Caco-2 (cell line): ENCODE measurements around the gene NKAP. TPM values are rescaled to one million over a fixed set of nuclear protein-coding genes. Genes with fewer than 3 reads are reported as not detected.

Experiments
- BruUV-seq: library from RNA; stranded (reverse); fragments of 400-500 nt; replicated peaks from 2 replicates; lab custom pipeline; 2021; lab: Mats Ljungman, UMichigan
- CTCF ChIA-PET: fragments of 300-600 bp; sonication (Branson Sonifier 250); formaldehyde crosslinking; loops from one replicate; lab custom pipeline; 2022; ENCODE audit warnings: antibody characterized with exemption; lab: Charles Lee
- POLR2A ChIA-PET: fragments of 300-600 bp; sonication (Branson Sonifier 250); formaldehyde crosslinking; loops from one replicate; lab custom pipeline; 2022; ENCODE audit warnings: antibody characterized with exemption; lab: Charles Lee
- DNase-seq, 2 experiments: peaks; one replicate each; pipeline versions ENCODE4 v3.0.0 to v3.0.0-alpha.2; 2020 to 2022
- H3K27me3 ChIP-seq: replicated peaks from 2 replicates; pipeline ENCODE4 v1.6.0; 2011; ENCODE audit warnings: low read length; ENCODE audit not compliant: control insufficient read depth, insufficient read depth
- H3K36me3 ChIP-seq: 2 replicates; pipeline ENCODE4 v1.5.1; 2011; ENCODE audit warnings: low read length; ENCODE audit not compliant: control insufficient read depth, insufficient read depth
- H3K4me1 ChIP-seq: fragments of 250-450 bp; sonication (Bioruptor Pico); 2 replicates; pipeline ENCODE4 v1.5.1; 2020; ENCODE audit warnings: mild to moderate bottlenecking
- H3K4me3 ChIP-seq: 2 replicates; pipeline ENCODE4 v1.5.1; 2011; ENCODE audit warnings: low read depth, mild to moderate bottlenecking, control low read depth, low read length
- H3K9me3 ChIP-seq: fragments of 250-450 bp; sonication (Bioruptor Pico); 2 replicates; pipeline ENCODE4 v1.5.1; 2020; ENCODE audit warnings: mild to moderate bottlenecking, moderate library complexity
- H3K27ac Mint-ChIP-seq: one replicate; pipeline ENCODE4 v1.8.0; 2022; ENCODE audit warnings: mixed read lengths; ENCODE audit not compliant: unreplicated experiment
- H3K27me3 Mint-ChIP-seq: one replicate; pipeline ENCODE4 v1.8.0; 2022; ENCODE audit warnings: mixed read lengths; ENCODE audit not compliant: insufficient read depth, unreplicated experiment
- H3K36me3 Mint-ChIP-seq: one replicate; pipeline ENCODE4 v1.8.0; 2022; ENCODE audit warnings: mild to moderate bottlenecking, mixed read lengths; ENCODE audit not compliant: insufficient read depth, unreplicated experiment
- H3K4me1 Mint-ChIP-seq: one replicate; pipeline ENCODE4 v1.8.0; 2022; ENCODE audit warnings: low read depth, mixed read lengths; ENCODE audit not compliant: unreplicated experiment
- H3K4me3 Mint-ChIP-seq: one replicate; pipeline ENCODE4 v1.8.0; 2022; ENCODE audit warnings: mild to moderate bottlenecking, moderate library complexity, mixed read lengths; ENCODE audit not compliant: unreplicated experiment
- H3K9me3 Mint-ChIP-seq: one replicate; pipeline ENCODE4 v1.8.0; 2022; ENCODE audit warnings: mixed read lengths; ENCODE audit not compliant: unreplicated experiment
- intact Hi-C: fragments of 100-400 bp; cut with micrococcal nuclease; formaldehyde crosslinking; loops from one replicate; pipeline ENCODE4 v1.10.0; 2022; ENCODE audit not compliant: unreplicated experiment
- total RNA-seq: library from RNA; stranded (reverse); gene quantifications from 2 replicates; pipeline ENCODE4 v1.2.3, GENCODE V29; 2022
- TF ChIP-seq, protein P1 (sequence below), 2 experiments: fragments of 200-600 bp in 1 of 2; IDR thresholded peaks; 1 replicate in 1 of 2; 2 replicates in 1 of 2; pipeline versions ENCODE4 v1.5.1 to v1.8.0; 2011 to 2022; ENCODE audit warnings: antibody characterized with exemption in 1 of 2, control low read depth in 1 of 2, inconsistent platforms in 1 of 2, low read depth in 1 of 2, low read length in 1 of 2, mild to moderate bottlenecking in 1 of 2, moderate library complexity in 1 of 2; ENCODE audit not compliant: insufficient read depth in 1 of 2, severe bottlenecking in 1 of 2, unreplicated experiment in 1 of 2

Gene NKAP
- total RNA-seq, 1 experiment from 2014 or later = 9.5 TPM

DNA sequence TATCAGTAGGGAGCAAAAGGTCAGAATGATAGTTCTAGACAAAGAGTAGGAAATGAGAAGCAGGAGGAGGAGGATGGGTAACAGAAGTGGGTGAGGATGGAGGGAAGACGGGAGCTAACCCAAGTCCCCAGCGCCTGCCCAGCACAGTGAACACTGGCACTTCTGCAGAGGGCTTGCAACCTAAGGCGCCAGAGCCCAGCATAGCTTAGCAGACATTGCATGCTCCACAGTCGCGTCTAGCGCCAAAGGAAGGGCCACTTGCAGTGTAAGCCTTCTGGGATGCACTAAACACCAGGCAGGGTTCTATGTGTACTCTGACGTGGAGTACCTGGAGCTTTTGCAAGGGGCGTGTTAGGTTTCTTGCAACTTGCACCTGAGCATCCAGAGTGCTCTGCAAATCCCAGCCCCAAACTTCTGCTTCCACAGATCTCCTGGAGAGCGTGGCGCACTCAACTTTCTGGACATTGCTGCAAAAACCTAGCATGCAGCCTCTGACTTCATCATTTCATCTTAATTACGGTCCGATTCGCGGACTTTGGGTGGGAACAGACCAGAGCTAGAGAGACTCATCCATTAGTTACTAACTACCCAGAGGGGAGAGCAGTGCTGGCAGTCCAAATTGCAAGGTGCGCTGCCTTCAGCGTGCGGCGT lies 46.5 kb upstream of the NKAP start:
- Mint-ChIP-seq H3K9me3 (no peaks in the 10 kb centered on the region), H3K4me1 (peaks cover 4% of the 10 kb centered on the region), H3K4me3 (no peak overlapping the region), H3K27ac (no peak overlapping the region), H3K27me3 (no peaks in the 10 kb centered on the region), H3K36me3 (no peaks in the 10 kb centered on the region)
- Histone ChIP-seq H3K4me3 (no peak overlapping the region), H3K36me3 (no peaks in the 10 kb centered on the region), H3K27me3 (no peaks in the 10 kb centered on the region), H3K4me1 (peaks cover 4% of the 10 kb centered on the region; the same call in 1 of the 2 replicates), H3K9me3 (no peaks in the 10 kb centered on the region)
- DNase-seq = no peak
- BruUV-seq = no TSS peak
- TF ChIP-seq, protein P1, sequence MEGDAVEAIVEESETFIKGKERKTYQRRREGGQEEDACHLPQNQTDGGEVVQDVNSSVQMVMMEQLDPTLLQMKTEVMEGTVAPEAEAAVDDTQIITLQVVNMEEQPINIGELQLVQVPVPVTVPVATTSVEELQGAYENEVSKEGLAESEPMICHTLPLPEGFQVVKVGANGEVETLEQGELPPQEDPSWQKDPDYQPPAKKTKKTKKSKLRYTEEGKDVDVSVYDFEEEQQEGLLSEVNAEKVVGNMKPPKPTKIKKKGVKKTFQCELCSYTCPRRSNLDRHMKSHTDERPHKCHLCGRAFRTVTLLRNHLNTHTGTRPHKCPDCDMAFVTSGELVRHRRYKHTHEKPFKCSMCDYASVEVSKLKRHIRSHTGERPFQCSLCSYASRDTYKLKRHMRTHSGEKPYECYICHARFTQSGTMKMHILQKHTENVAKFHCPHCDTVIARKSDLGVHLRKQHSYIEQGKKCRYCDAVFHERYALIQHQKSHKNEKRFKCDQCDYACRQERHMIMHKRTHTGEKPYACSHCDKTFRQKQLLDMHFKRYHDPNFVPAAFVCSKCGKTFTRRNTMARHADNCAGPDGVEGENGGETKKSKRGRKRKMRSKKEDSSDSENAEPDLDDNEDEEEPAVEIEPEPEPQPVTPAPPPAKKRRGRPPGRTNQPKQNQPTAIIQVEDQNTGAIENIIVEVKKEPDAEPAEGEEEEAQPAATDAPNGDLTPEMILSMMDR (IDR thresholded peaks at IDR 0.05; ENCODE audit: insufficient read depth in 1 of 2, low read depth in 1 of 2, low read length in 1 of 2, severe bottlenecking in 1 of 2, unreplicated experiment in 1 of 2) = no peak
- CTCF ChIA-PET = no interaction called here
- POLR2A ChIA-PET = no interaction called here
- intact Hi-C loops = no loop called here

DNA sequence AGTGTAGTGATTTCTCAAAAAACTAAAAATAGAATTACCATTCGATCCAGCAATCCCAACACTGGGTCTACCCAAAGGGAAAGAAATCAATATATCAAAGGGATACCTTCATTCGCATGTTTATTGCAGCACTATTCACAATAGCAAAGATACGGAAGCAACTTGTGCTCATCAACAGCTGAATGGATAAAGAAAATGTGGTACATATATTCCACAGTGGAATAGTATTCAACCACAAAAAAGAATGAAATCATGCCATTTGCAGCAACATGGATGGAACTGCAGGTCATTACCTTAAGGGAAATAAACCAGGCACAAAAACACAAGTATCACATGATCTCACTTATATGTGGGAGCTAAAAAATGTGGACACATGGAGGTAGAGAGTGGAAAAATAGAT lies 42.7 kb upstream of the NKAP start:
- Mint-ChIP-seq H3K4me3 (no peak overlapping the region), H3K27ac (no peak overlapping the region), H3K36me3 (no peaks in the 10 kb centered on the region), H3K27me3 (no peaks in the 10 kb centered on the region), H3K4me1 (peaks cover 16% of the 10 kb centered on the region), H3K9me3 (no peaks in the 10 kb centered on the region)
- POLR2A ChIA-PET = no interaction called here
- H3K4me1 ChIP-seq = peaks cover 6% of the 10 kb centered on the region; the same call in 1 of the 2 replicates
- CTCF ChIA-PET = no interaction called here
- intact Hi-C loops = no loop called here
- H3K27me3 ChIP-seq = no peaks in the 10 kb centered on the region
- H3K9me3 ChIP-seq = no peaks in the 10 kb centered on the region
- no peak overlapping the region for H3K4me3 ChIP-seq
- no TSS peak for BruUV-seq
- TF ChIP-seq, protein P1 (IDR thresholded peaks at IDR 0.05; ENCODE audit: insufficient read depth in 1 of 2, low read depth in 1 of 2, low read length in 1 of 2, severe bottlenecking in 1 of 2, unreplicated experiment in 1 of 2) = no peak
- DNase-seq = no peak
- no peaks in the 10 kb centered on the region for H3K36me3 ChIP-seq

DNA sequence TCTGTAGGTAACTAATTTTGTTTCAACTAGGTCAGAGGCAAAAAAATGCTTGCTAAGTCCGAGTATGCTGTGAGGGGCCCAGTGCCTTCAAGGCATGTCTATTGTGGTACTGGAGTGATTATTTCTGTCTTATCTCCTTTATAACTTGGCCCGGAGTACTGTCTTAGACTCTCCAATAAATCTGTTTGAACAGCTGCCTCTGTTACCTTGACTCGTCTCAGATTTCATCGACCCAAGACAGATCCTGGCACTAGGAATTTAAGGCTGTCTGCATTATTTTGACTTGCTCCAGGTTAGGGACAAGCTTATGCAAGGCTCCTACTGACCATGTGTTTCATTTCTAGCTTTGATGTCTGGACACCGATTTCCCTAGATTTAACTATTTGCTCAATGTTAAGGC lies 41.1 kb upstream of the NKAP start:
- H3K27me3 ChIP-seq = no peaks in the 10 kb centered on the region
- no peaks in the 10 kb centered on the region for H3K9me3 Mint-ChIP-seq
- H3K4me3 Mint-ChIP-seq = peak overlapping the region; percentile 39
- intact Hi-C loops = loop anchor here (1.0 to 5.0 kb wide), 2 partner anchors 38 to 268 kb away; partner anchors contain the start of gene ZBTB33
- no peak overlapping the region for H3K4me3 ChIP-seq
- peak; percentile 52 to 62 for DNase-seq
- H3K4me1 ChIP-seq = peaks cover 6% of the 10 kb centered on the region; the same call in 1 of the 2 replicates
- H3K27me3 Mint-ChIP-seq = no peaks in the 10 kb centered on the region
- H3K27ac Mint-ChIP-seq = no peak overlapping the region
- no TSS peak for BruUV-seq
- no peaks in the 10 kb centered on the region for H3K36me3 Mint-ChIP-seq
- TF ChIP-seq, protein P1 (IDR thresholded peaks at IDR 0.05; ENCODE audit: insufficient read depth in 1 of 2, low read depth in 1 of 2, low read length in 1 of 2, severe bottlenecking in 1 of 2, unreplicated experiment in 1 of 2) = no peak
- H3K36me3 ChIP-seq = no peaks in the 10 kb centered on the region
- H3K9me3 ChIP-seq = no peaks in the 10 kb centered on the region
- ChIA-PET POLR2A (no interaction called here), CTCF (no interaction called here)
- H3K4me1 Mint-ChIP-seq = peaks cover 16% of the 10 kb centered on the region
